ENCODE data around the gene EIF4E3.

DNA sequence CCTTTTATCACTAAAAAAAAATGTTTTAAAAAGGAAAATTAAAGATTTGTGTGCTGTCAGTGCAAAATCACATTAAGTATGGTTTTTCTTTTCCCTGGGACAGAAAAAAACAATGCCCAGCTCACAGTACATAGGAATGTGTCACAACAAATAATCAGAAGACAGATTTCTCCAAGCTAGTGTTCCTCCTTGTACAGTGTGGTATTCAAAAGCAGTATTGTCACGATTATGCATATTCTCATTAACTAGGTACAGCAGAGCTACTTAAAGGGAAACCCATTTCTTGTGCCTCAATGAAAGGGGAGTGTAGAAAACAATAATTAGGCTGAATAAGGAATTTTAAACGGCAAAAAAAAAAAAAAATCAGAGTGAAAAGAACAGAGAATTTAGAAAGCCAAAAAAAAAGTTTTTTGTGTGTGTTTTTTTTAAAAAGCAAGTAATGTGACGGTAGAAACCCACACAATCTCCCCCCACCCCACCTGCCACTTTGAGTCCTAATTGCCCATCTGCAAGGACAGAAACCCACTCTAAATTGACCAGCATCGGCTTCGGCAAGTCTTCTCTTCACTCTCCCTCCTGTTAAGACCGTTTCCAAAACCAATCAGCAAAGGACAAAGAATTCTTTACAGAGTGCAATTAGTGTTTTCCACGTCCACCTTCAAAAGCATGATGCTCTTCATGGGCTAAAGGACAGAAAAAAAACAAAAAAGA is 41.0 kb downstream of the EIF4E3 start:
- TF ChIP-seq EZH2 (IDR thresholded peaks at IDR 0.05) (no peak), POLR2AphosphoS5 (IDR thresholded peaks at IDR 0.05; ENCODE audit: borderline replicate concordance, low read depth, low read length) (no peak), FOXP2 (optimal IDR thresholded peaks at IDR 0.05; ENCODE audit: control extremely low read depth, extremely low read length, insufficient read depth) (no peak)

All from SK-N-MC (cell line).